Nephron progenitor cell (in vitro differentiated cells): Measurements from ENCODE around the gene RNF166.

Source experiments
- DNase-seq: peaks from one replicate; pipeline ENCODE4 v3.0.0; 2021
- H3K27ac Mint-ChIP-seq: 2 replicates; pipeline ENCODE4 v1.8.0; 2021; ENCODE audit warnings: mild to moderate bottlenecking, moderate library complexity, mixed read lengths
- H3K27me3 Mint-ChIP-seq: 2 replicates; pipeline ENCODE4 v1.8.0; 2021; ENCODE audit warnings: mild to moderate bottlenecking, low read depth, mixed read lengths; ENCODE audit not compliant: poor library complexity
- H3K36me3 Mint-ChIP-seq: 2 replicates; pipeline ENCODE4 v1.8.0; 2021; ENCODE audit warnings: low read depth, mixed read lengths
- H3K4me1 Mint-ChIP-seq: 2 replicates; pipeline ENCODE4 v1.8.0; 2021; ENCODE audit warnings: mixed read lengths
- H3K4me3 Mint-ChIP-seq: 2 replicates; pipeline ENCODE4 v1.8.0; 2021; ENCODE audit warnings: mild to moderate bottlenecking, moderate library complexity, mixed read lengths
- H3K9me3 Mint-ChIP-seq: 2 replicates; pipeline ENCODE4 v1.8.0; 2021; ENCODE audit warnings: mild to moderate bottlenecking, moderate library complexity, mixed read lengths
- CTCF ChIP-seq: fragments of 200-600 bp; sonication (generic); IDR thresholded peaks from 2 replicates; pipeline ENCODE4 v1.5.0; 2021; ENCODE audit warnings: antibody characterized with exemption

The RNF166 gene

GRCh38 chr16:88659160-88659559, 47.0 kb downstream of the RNF166 start:
- DNase-seq: no peak
- no peaks in the 10 kb centered on the region for H3K9me3 Mint-ChIP-seq
- TF ChIP-seq CTCF: no peak
- H3K4me3 Mint-ChIP-seq: no peak overlapping the region
- no peaks in the 10 kb centered on the region for H3K36me3 Mint-ChIP-seq
- H3K27ac Mint-ChIP-seq: no peak overlapping the region
- H3K27me3 Mint-ChIP-seq: peaks cover 2% of the 10 kb centered on the region
- peaks cover 14% of the 10 kb centered on the region for H3K4me1 Mint-ChIP-seq

- TF ChIP-seq CTCF: no peak
- H3K9me3 Mint-ChIP-seq: no peaks in the 10 kb centered on the region
- H3K36me3 Mint-ChIP-seq: no peaks in the 10 kb centered on the region
- peaks cover 2% of the 10 kb centered on the region for H3K27me3 Mint-ChIP-seq
- no peak overlapping the region for H3K4me3 Mint-ChIP-seq
- peaks cover 14% of the 10 kb centered on the region for H3K4me1 Mint-ChIP-seq
- DNase-seq: no peak
- H3K27ac Mint-ChIP-seq: no peak overlapping the region
Observed at GRCh38 chr16:88658714-88659113, 47.5 kb downstream of the RNF166 start.

GRCh38 chr16:88657371-88657770, 48.8 kb downstream of the RNF166 start:
- no peak for TF ChIP-seq CTCF
- Mint-ChIP-seq H3K4me1 (peaks cover 14% of the 10 kb centered on the region), H3K27ac (no peak overlapping the region), H3K9me3 (no peaks in the 10 kb centered on the region), H3K27me3 (peaks cover 2% of the 10 kb centered on the region), H3K4me3 (no peak overlapping the region), H3K36me3 (no peaks in the 10 kb centered on the region)
- DNase-seq: no peak

GRCh38 chr16:88656291-88656980, 49.8 kb downstream of the RNF166 start:
- no peaks in the 10 kb centered on the region for H3K9me3 Mint-ChIP-seq
- no peak overlapping the region for H3K4me3 Mint-ChIP-seq
- DNase-seq: no peak
- H3K27ac Mint-ChIP-seq: no peak overlapping the region
- H3K36me3 Mint-ChIP-seq: no peaks in the 10 kb centered on the region
- peaks cover 8% of the 10 kb centered on the region for H3K4me1 Mint-ChIP-seq
- TF ChIP-seq CTCF: no peak
- peaks cover 2% of the 10 kb centered on the region for H3K27me3 Mint-ChIP-seq

- H3K9me3 Mint-ChIP-seq: no peaks in the 10 kb centered on the region
- no peaks in the 10 kb centered on the region for H3K36me3 Mint-ChIP-seq
- peaks cover 2% of the 10 kb centered on the region for H3K27me3 Mint-ChIP-seq
- no peak overlapping the region for H3K27ac Mint-ChIP-seq
- no peak for TF ChIP-seq CTCF
- no peak for DNase-seq
- H3K4me3 Mint-ChIP-seq: no peak overlapping the region
- peaks cover 6% of the 10 kb centered on the region for H3K4me1 Mint-ChIP-seq
Observed at GRCh38 chr16:88655733-88656281, 50.4 kb downstream of the RNF166 start.
